ENCODE results near the gene SH3PXD2A. TPM values are rescaled to one million over a fixed set of nuclear protein-coding genes. Genes with fewer than 3 reads are reported as not detected.

SH3PXD2A gene
- total RNA-seq, 4 donors from 2014 or later = 6.2 to 16.8 (median 11.4) TPM

DNA sequence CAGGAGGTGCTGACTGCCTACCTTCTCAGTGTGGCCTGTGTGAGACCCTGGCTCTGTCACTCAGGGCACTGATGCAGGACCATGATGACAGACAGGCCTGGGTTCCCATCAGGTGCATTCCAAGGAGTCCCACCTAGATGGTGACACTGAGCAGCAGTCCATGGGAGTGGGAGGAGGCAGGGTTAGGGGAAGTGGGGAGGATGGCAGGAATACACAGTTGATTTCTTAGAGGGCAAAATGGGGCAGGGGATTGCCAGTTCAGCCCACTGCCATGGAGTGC is 155.0 kb downstream of the SH3PXD2A start:
- Histone ChIP-seq H3K9me3 (no peaks in the 10 kb centered on the region), H3K27ac (no peak overlapping the region), H3K27me3 (no peaks in the 10 kb centered on the region), H3K36me3 (no peaks in the 10 kb centered on the region), H3K4me1 (peaks cover 10 to 14% of the 10 kb centered on the region in 2 donors), H3K4me3 (no peak overlapping the region)
- ATAC-seq = no peak
- TF ChIP-seq, protein P1, sequence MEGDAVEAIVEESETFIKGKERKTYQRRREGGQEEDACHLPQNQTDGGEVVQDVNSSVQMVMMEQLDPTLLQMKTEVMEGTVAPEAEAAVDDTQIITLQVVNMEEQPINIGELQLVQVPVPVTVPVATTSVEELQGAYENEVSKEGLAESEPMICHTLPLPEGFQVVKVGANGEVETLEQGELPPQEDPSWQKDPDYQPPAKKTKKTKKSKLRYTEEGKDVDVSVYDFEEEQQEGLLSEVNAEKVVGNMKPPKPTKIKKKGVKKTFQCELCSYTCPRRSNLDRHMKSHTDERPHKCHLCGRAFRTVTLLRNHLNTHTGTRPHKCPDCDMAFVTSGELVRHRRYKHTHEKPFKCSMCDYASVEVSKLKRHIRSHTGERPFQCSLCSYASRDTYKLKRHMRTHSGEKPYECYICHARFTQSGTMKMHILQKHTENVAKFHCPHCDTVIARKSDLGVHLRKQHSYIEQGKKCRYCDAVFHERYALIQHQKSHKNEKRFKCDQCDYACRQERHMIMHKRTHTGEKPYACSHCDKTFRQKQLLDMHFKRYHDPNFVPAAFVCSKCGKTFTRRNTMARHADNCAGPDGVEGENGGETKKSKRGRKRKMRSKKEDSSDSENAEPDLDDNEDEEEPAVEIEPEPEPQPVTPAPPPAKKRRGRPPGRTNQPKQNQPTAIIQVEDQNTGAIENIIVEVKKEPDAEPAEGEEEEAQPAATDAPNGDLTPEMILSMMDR (IDR thresholded peaks at IDR 0.05 in 4 of 5, conservative IDR thresholded peaks at IDR 0.05 in 1 of 5) = no peak
- no peak for TF ChIP-seq POLR2A (IDR thresholded peaks at IDR 0.05)
- in situ Hi-C loops (cut with MboI; ENCODE audit: low sequenced_read_pairs in 4 of 4) = no loop called here
- intact Hi-C loops (cut with DNase I; ENCODE audit: low total_unique reads) = no loop called here
- no peak for DNase-seq

DNA sequence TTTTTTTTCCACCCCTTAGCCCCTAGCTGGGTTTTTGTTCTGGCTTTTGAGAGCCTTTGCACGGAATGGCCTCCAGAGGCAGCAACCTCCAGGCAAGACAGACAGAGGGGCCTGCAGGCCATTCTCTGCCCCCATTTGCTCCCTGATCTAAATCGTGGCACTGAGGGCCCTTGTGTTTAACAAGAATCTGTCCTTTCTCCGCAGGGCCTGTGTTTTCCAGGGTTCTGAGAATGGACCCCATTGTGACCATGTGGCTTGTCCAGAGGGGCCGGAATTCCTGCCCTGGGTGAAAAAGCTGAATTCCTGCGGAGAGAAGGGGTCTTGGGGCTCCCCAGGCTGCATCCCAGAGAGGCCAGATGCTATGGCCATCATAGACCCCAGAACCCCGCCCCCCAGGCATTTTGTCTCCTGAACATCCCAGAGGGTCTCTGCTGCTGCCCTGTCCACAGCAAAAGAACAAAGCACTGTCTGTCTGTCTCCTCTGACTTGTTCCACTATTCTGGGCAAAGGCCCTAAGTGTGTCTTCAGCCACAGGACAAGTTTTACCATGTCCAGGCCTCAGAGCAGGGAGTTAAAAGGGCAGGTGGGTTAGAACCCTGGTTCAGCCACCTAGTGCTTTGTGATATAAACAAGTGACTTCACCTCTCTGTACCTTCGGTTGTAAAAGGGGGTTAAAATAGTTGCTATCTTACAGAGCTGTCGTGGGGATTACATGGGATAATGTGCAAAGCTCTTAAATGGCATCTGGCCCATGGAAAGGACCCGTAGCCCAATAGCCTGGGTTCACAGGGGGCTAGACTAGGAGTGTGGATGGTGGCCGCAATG is 155.6 kb downstream of the SH3PXD2A start:
- H3K27ac ChIP-seq = no peak overlapping the region
- TF ChIP-seq, protein P1 (IDR thresholded peaks at IDR 0.05 in 4 of 5, conservative IDR thresholded peaks at IDR 0.05 in 1 of 5) = no peak
- no peak for TF ChIP-seq POLR2A (IDR thresholded peaks at IDR 0.05)

DNA sequence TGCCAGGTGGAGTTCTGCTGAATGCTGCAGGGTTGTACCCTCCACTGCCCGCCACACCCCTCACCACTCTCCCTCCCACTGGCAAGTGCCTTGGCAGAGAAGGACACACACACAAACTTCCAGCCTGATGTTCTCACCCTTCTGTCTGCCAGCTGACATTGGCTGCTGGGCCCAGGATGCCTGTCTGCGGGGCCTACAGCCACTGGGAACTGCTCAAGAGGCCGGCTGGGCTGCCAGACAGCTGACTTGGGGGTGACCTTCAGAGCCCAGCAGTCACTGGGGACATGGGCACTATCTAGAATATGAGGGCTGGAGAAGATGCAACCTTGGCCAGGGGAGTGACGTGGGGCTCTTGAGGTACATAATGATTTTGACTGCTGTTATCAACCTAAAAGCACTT is 157.1 kb downstream of the SH3PXD2A start:
- intact Hi-C loops (cut with DNase I; ENCODE audit: low total_unique reads) = no loop called here
- Histone ChIP-seq H3K4me1 (peaks cover 14 to 17% of the 10 kb centered on the region in 2 donors), H3K27ac (no peak overlapping the region), H3K9me3 (no peaks in the 10 kb centered on the region), H3K4me3 (no peak overlapping the region), H3K27me3 (no peaks in the 10 kb centered on the region), H3K36me3 (no peaks in the 10 kb centered on the region)
- ATAC-seq (no peak), DNase-seq (no peak)
- TF ChIP-seq, protein P1 (IDR thresholded peaks at IDR 0.05 in 4 of 5, conservative IDR thresholded peaks at IDR 0.05 in 1 of 5) = no peak
- no peak for TF ChIP-seq POLR2A (IDR thresholded peaks at IDR 0.05)
- in situ Hi-C loops (cut with MboI; ENCODE audit: low sequenced_read_pairs in 4 of 4) = loop anchor here in 3 of 4 donors (25.0 kb wide), 1 partner anchor 286 kb away; no protein-coding TSS in a partner anchor

More for the DNA sequence above, 155.6 kb downstream of the SH3PXD2A start:
- Histone ChIP-seq H3K27me3 (no peaks in the 10 kb centered on the region), H3K4me3 (no peak overlapping the region), H3K36me3 (no peaks in the 10 kb centered on the region), H3K4me1 (peaks cover 10 to 14% of the 10 kb centered on the region in 2 donors), H3K9me3 (no peaks in the 10 kb centered on the region)
- intact Hi-C loops (cut with DNase I; ENCODE audit: low total_unique reads) (no loop called here), in situ Hi-C loops (cut with MboI; ENCODE audit: low sequenced_read_pairs in 4 of 4) (loop anchor here in 3 of 4 donors (25.0 kb wide), 1 partner anchor 288 kb away; no protein-coding TSS in a partner anchor)
- no peak for ATAC-seq
- no peak for DNase-seq

DNA sequence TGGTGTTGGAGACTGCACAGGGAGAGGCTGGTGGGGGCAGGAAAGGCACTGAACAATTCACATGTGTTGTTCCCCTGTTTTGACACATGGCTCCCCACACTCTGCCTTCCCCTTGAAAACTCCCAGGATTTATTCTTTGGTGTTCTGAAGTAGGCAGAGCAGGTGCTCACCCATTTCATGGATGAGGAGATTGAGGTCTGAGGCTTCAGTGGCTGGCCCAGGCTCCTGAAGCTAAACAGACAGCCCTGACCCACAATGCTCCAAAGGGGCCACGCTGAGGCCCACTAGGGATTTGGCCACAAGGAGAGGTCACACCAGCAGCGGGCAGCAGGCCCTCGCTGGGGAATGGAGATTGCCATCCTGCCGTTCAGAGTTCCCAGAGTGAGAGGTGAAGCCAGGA is 157.6 kb downstream of the SH3PXD2A start:
- Histone ChIP-seq H3K27ac (no peak overlapping the region), H3K4me3 (no peak overlapping the region), H3K27me3 (no peaks in the 10 kb centered on the region), H3K9me3 (no peaks in the 10 kb centered on the region), H3K36me3 (no peaks in the 10 kb centered on the region), H3K4me1 (peaks cover 14 to 17% of the 10 kb centered on the region in 2 donors)
- TF ChIP-seq, protein P1 (IDR thresholded peaks at IDR 0.05 in 4 of 5, conservative IDR thresholded peaks at IDR 0.05 in 1 of 5) = no peak
- TF ChIP-seq POLR2A (IDR thresholded peaks at IDR 0.05) = no peak
- DNase-seq = no peak
- ATAC-seq = no peak
- in situ Hi-C loops (cut with MboI; ENCODE audit: low sequenced_read_pairs in 4 of 4) (loop anchor here in 3 of 4 donors (25.0 kb wide), 1 partner anchor 285 kb away; no protein-coding TSS in a partner anchor), intact Hi-C loops (cut with DNase I; ENCODE audit: low total_unique reads) (no loop called here)

Data from gastrocnemius medialis (tissue), 4 donors.